ENCODE measurements around the gene PYDC1. TPM values are rescaled to one million over a fixed set of nuclear protein-coding genes. Genes with fewer than 3 reads are reported as not detected.
"Not testable (repeated sequence)": the region's sequence is repeated elsewhere in the genome, so short reads cannot be mapped to it uniquely, and the experiment has no call there.

The PYDC1 gene
- total RNA-seq (2014; rRNA removed; shearing (Covaris generic)) = not detected in 2 replicates

GRCh38 chr16:31216422-31217135 is at the start of gene PYDC1:
Gene PYDC1 (minus strand): TSS chr16:31217135. CDS start chr16:31217028, 107 bp downstream.
- DNase-seq (ENCODE audit: low spot score) = no peak

GRCh38 chr16:31265329-31266245 is 48.7 kb upstream of the PYDC1 start:
- DNase-seq (ENCODE audit: low spot score) = peak; percentile 95

- DNase-seq (ENCODE audit: low spot score) = no peak
Measured at GRCh38 chr16:31262084-31262483, 45.1 kb upstream of the PYDC1 start.

- no peak for DNase-seq (ENCODE audit: low spot score)
Measured at GRCh38 chr16:31260136-31260931, 43.4 kb upstream of the PYDC1 start.

- DNase-seq (ENCODE audit: low spot score) = no peak
Measured at GRCh38 chr16:31258366-31258765, 41.4 kb upstream of the PYDC1 start.

GRCh38 chr16:31256466-31256865 is 39.5 kb upstream of the PYDC1 start:
- DNase-seq (ENCODE audit: low spot score) = no peak

- DNase-seq (ENCODE audit: low spot score) = peak; percentile 28
Measured at GRCh38 chr16:31253642-31254045, 36.7 kb upstream of the PYDC1 start.

- no peak for DNase-seq (ENCODE audit: low spot score)
Measured at GRCh38 chr16:31251435-31251834, 34.5 kb upstream of the PYDC1 start.

- DNase-seq (ENCODE audit: low spot score) = no peak
Measured at GRCh38 chr16:31250782-31251384, 33.9 kb upstream of the PYDC1 start.

- no peak for DNase-seq (ENCODE audit: low spot score)
Measured at GRCh38 chr16:31248344-31248743, 31.4 kb upstream of the PYDC1 start.

- DNase-seq (ENCODE audit: low spot score) = no peak
Measured at GRCh38 chr16:31246296-31246695, 29.4 kb upstream of the PYDC1 start.

GRCh38 chr16:31245598-31245997 is 28.7 kb upstream of the PYDC1 start:
- DNase-seq (ENCODE audit: low spot score) = not testable (repeated sequence)

GRCh38 chr16:31243734-31244670 is 27.1 kb upstream of the PYDC1 start:
- no peak for DNase-seq (ENCODE audit: low spot score)

- no peak for DNase-seq (ENCODE audit: low spot score)
Measured at GRCh38 chr16:31242206-31242605, 25.3 kb upstream of the PYDC1 start.

GRCh38 chr16:31238041-31238440 is 21.1 kb upstream of the PYDC1 start:
- no peak for DNase-seq (ENCODE audit: low spot score)

- DNase-seq (ENCODE audit: low spot score) = no peak
Measured at GRCh38 chr16:31229501-31229900, 12.6 kb upstream of the PYDC1 start.

- DNase-seq (ENCODE audit: low spot score) = no peak
Measured at GRCh38 chr16:31228206-31228605, 11.3 kb upstream of the PYDC1 start.

GRCh38 chr16:31225193-31225592 is 8.3 kb upstream of the PYDC1 start:
- DNase-seq (ENCODE audit: low spot score) = no peak

GRCh38 chr16:31224092-31224955 is 7.4 kb upstream of the PYDC1 start:
- no peak for DNase-seq (ENCODE audit: low spot score)
